Smooth muscle cell (in vitro differentiated cells): ENCODE measurements around the gene DMXL2. TPM values are rescaled to one million over a fixed set of nuclear protein-coding genes. Genes with fewer than 3 reads are reported as not detected.

ENCODE experiments used
- DNase-seq: peaks from one replicate; lab custom pipeline; 2025; ENCODE audit not compliant: unreplicated experiment; lab: John Stamatoyannopoulos, UW
- H2AFZ ChIP-seq: fragments of 200-600 bp; sonication (generic); 2 replicates; pipeline ENCODE4 v1.6.0; 2016; ENCODE audit warnings: antibody characterized with exemption, low read depth, mild to moderate bottlenecking
- H3F3A ChIP-seq: fragments of 200-600 bp; sonication (generic); 2 replicates; pipeline ENCODE4 v1.6.0; 2017; ENCODE audit warnings: antibody characterized with exemption, low read depth
- H3K27ac ChIP-seq: fragments of 200-600 bp; sonication (generic); 2 replicates; pipeline ENCODE4 v1.5.1; 2016; ENCODE audit warnings: low read depth, mild to moderate bottlenecking
- H3K27me3 ChIP-seq: fragments of 200-600 bp; sonication (generic); 2 replicates; pipeline ENCODE4 v1.6.1; 2016; ENCODE audit warnings: low read depth, mild to moderate bottlenecking
- H3K36me3 ChIP-seq: fragments of 200-600 bp; sonication (generic); 2 replicates; pipeline ENCODE4 v1.5.1; 2016; ENCODE audit warnings: low read depth
- H3K4me1 ChIP-seq: fragments of 200-600 bp; sonication (generic); 2 replicates; pipeline ENCODE4 v1.5.1; 2016; ENCODE audit warnings: low read depth
- H3K4me2 ChIP-seq: fragments of 200-600 bp; sonication (generic); 2 replicates; pipeline ENCODE4 v1.6.0; 2016; ENCODE audit warnings: mild to moderate bottlenecking
- H3K4me3 ChIP-seq: fragments of 200-600 bp; sonication (generic); 2 replicates; pipeline ENCODE4 v1.5.1; 2016; ENCODE audit warnings: mild to moderate bottlenecking
- H3K79me2 ChIP-seq: fragments of 200-600 bp; sonication (generic); 2 replicates; pipeline ENCODE4 v1.6.0; 2016; ENCODE audit warnings: low read depth, mild to moderate bottlenecking
- H3K9ac ChIP-seq: fragments of 200-600 bp; sonication (generic); 2 replicates; pipeline ENCODE4 v1.6.0; 2016; ENCODE audit warnings: low read depth
- H3K9me3 ChIP-seq: fragments of 200-600 bp; sonication (generic); replicated peaks from 2 replicates; pipeline ENCODE4 v1.5.1; 2016; ENCODE audit warnings: low read depth
- H4K20me1 ChIP-seq: fragments of 200-600 bp; sonication (generic); 2 replicates; pipeline ENCODE4 v1.6.0; 2016; ENCODE audit warnings: low read depth
- CTCF ChIP-seq: fragments of 200-600 bp; sonication (generic); IDR thresholded peaks from 2 replicates; pipeline ENCODE4 v1.5.1; 2017; ENCODE audit warnings: borderline replicate concordance, mild to moderate bottlenecking, antibody characterized with exemption; ENCODE audit not compliant: insufficient read depth, poor library complexity, severe bottlenecking
- WGBS: methylation state at CpG from one replicate; pipeline ENCODE4 v1.1.7; 2016; ENCODE audit warnings: low lambda C conversion rate; 5-methylcytosine and 5-hydroxymethylcytosine counted together
- polyA plus RNA-seq: library from polyadenylated mRNA; unstranded; fragments of >200 nt; fragmentation: Nextera tagmentation; extraction: Ambion mirVana; gene quantifications from 2 replicates; pipeline ENCODE4 v1.2.1, GENCODE V29; 2016
- total RNA-seq: library from RNA; depleted of rRNA; stranded (reverse); fragments of >200 nt; gene quantifications from 2 replicates; pipeline ENCODE4 v1.2.3, GENCODE V29; 2014

The DMXL2 gene
- total and polyA plus RNA-seq, 2 experiments from 2014 or later, result 9.3 to 57.8 TPM

- Histone ChIP-seq H3F3A (no peaks in the 10 kb centered on the region), H3K4me2 (no peak overlapping the region), H3K4me1 (no peaks in the 10 kb centered on the region), H3K27ac (no peak overlapping the region), H3K4me3 (no peak overlapping the region), H4K20me1 (no peaks in the 10 kb centered on the region), H3K36me3 (no peaks in the 10 kb centered on the region), H3K27me3 (no peaks in the 10 kb centered on the region), H3K9ac (no peak overlapping the region), H3K9me3 (no peaks in the 10 kb centered on the region), H3K79me2 (no peaks in the 10 kb centered on the region), H2AFZ (no peak overlapping the region)
- TF ChIP-seq CTCF, result no peak
- 45% methylated on average over 3 of the region's 3 CpGs for WGBS
- DNase-seq, result no peak
Observed at GRCh38 chr15:51647128-51647562, 24.6 kb upstream of the DMXL2 start.

- no peak overlapping the region for H3K4me2 ChIP-seq
- H3K79me2 ChIP-seq, result no peaks in the 10 kb centered on the region
- H3K4me3 ChIP-seq, result no peak overlapping the region
- no peak overlapping the region for H2AFZ ChIP-seq
- no peaks in the 10 kb centered on the region for H3K4me1 ChIP-seq
- WGBS, result 81% methylated on average over 1 of the region's 1 CpG
- DNase-seq, result no peak
- no peaks in the 10 kb centered on the region for H3F3A ChIP-seq
- H3K9ac ChIP-seq, result no peak overlapping the region
- no peaks in the 10 kb centered on the region for H3K9me3 ChIP-seq
- H3K27ac ChIP-seq, result no peak overlapping the region
- no peaks in the 10 kb centered on the region for H3K36me3 ChIP-seq
- TF ChIP-seq CTCF, result no peak
- H3K27me3 ChIP-seq, result no peaks in the 10 kb centered on the region
- no peaks in the 10 kb centered on the region for H4K20me1 ChIP-seq
Observed at GRCh38 chr15:51642696-51643095, 20.1 kb upstream of the DMXL2 start.

GRCh38 chr15:51641490-51642130 is 19.0 kb upstream of the DMXL2 start:
- no peak for TF ChIP-seq CTCF
- WGBS, result 72% methylated on average over 4 of the region's 4 CpGs

GRCh38 chr15:51634591-51635198 is 12.1 kb upstream of the DMXL2 start:
- Histone ChIP-seq H3K27me3 (no peaks in the 10 kb centered on the region), H3K4me1 (no peaks in the 10 kb centered on the region), H3F3A (no peaks in the 10 kb centered on the region), H3K27ac (no peak overlapping the region), H3K79me2 (no peaks in the 10 kb centered on the region), H3K9me3 (no peaks in the 10 kb centered on the region), H3K4me2 (no peak overlapping the region), H3K4me3 (no peak overlapping the region), H3K36me3 (no peaks in the 10 kb centered on the region), H4K20me1 (no peaks in the 10 kb centered on the region), H2AFZ (no peak overlapping the region), H3K9ac (no peak overlapping the region)
- TF ChIP-seq CTCF, result no peak
- DNase-seq, result no peak
- WGBS, result 79% methylated on average over 3 of the region's 3 CpGs

More at GRCh38 chr15:51641490-51642130, 19.0 kb upstream of the DMXL2 start:
- Histone ChIP-seq H3K9me3 (no peaks in the 10 kb centered on the region), H3K4me1 (no peaks in the 10 kb centered on the region), H2AFZ (no peak overlapping the region), H3K79me2 (no peaks in the 10 kb centered on the region), H3F3A (no peaks in the 10 kb centered on the region), H3K27me3 (no peaks in the 10 kb centered on the region), H3K4me3 (no peak overlapping the region), H3K4me2 (no peak overlapping the region), H3K27ac (no peak overlapping the region), H3K9ac (no peak overlapping the region), H3K36me3 (no peaks in the 10 kb centered on the region), H4K20me1 (no peaks in the 10 kb centered on the region)
- DNase-seq, result no peak
